CD4-positive, CD25-positive, alpha-beta regulatory T cell (primary cell): ENCODE measurements around the gene COL6A2. TPM values are rescaled to one million over a fixed set of nuclear protein-coding genes. Genes with fewer than 3 reads are reported as not detected.
"Not testable (repeated sequence)": the region's sequence is repeated elsewhere in the genome, so short reads cannot be mapped to it uniquely, and the experiment has no call there.

Experiments
- ATAC-seq, 2 donors: fragments of 150-1000 bp; cut with Tn5 transposase; one replicate each; pipeline ENCODE4 v1.10.0; 2021; ENCODE audit warnings: low read depth in 2 of 2, moderate number of reproducible peaks in 2 of 2, moderate library complexity in 1 of 2
- DNase-seq, 3 donors: peaks; one replicate each; pipeline versions ENCODE4 v3.0.0 to v3.0.0-alpha.2; 2012 to 2022; ENCODE audit warnings: mixed read lengths in 1 of 3
- H3K27ac ChIP-seq: one replicate; pipeline ENCODE4 v1.7.0; 2013; ENCODE audit warnings: mild to moderate bottlenecking, low read length; ENCODE audit not compliant: insufficient read depth, poor library complexity, severe bottlenecking
- H3K27me3 ChIP-seq: one replicate; pipeline ENCODE4 v1.7.0; 2013; ENCODE audit warnings: low read length; ENCODE audit not compliant: control insufficient read depth, insufficient read depth
- H3K36me3 ChIP-seq: one replicate; pipeline ENCODE4 v1.7.0; 2013; ENCODE audit warnings: mild to moderate bottlenecking, low read length, moderate library complexity; ENCODE audit not compliant: control insufficient read depth, insufficient read depth
- H3K4me1 ChIP-seq: 2 replicates; pipeline ENCODE4 v1.7.0; 2013; ENCODE audit warnings: mild to moderate bottlenecking, low read length; ENCODE audit not compliant: insufficient read depth, control insufficient read depth, poor library complexity, severe bottlenecking
- H3K4me3 ChIP-seq: one replicate; pipeline ENCODE4 v1.7.0; 2013; ENCODE audit warnings: low read depth, mild to moderate bottlenecking, low read length, moderate library complexity
- H3K9me3 ChIP-seq, 2 experiments: 1 replicate in 1 of 2; 2 replicates in 1 of 2; pipeline ENCODE4 v1.7.0; 2013; ENCODE audit warnings: low read length in 2 of 2, mild to moderate bottlenecking in 1 of 2, moderate library complexity in 1 of 2; ENCODE audit not compliant: control insufficient read depth in 2 of 2
- H3K27ac Mint-ChIP-seq, 3 donors: one replicate each; pipeline ENCODE4 v1.8.0; 2020 to 2022; ENCODE audit warnings: mild to moderate bottlenecking in 3 of 3, mixed read lengths in 3 of 3, moderate library complexity in 2 of 3
- H3K27me3 Mint-ChIP-seq: one replicate; pipeline ENCODE4 v1.8.0; 2022; ENCODE audit warnings: mild to moderate bottlenecking, mixed read lengths
- H3K36me3 Mint-ChIP-seq: one replicate; pipeline ENCODE4 v1.8.0; 2020; ENCODE audit warnings: mixed read lengths
- H3K4me1 Mint-ChIP-seq, 4 donors: one replicate each; pipeline ENCODE4 v1.8.0; 2020 to 2022; ENCODE audit warnings: mixed read lengths in 4 of 4, mild to moderate bottlenecking in 1 of 4
- H3K4me3 Mint-ChIP-seq, 4 donors: one replicate each; pipeline ENCODE4 v1.8.0; 2020 to 2022; ENCODE audit warnings: mild to moderate bottlenecking in 4 of 4, mixed read lengths in 4 of 4, moderate library complexity in 3 of 4
- H3K9me3 Mint-ChIP-seq, 7 donors: one replicate each; pipeline ENCODE4 v1.8.0; 2020 to 2022; ENCODE audit warnings: mixed read lengths in 7 of 7, mild to moderate bottlenecking in 3 of 7, moderate library complexity in 2 of 7
- polyA plus RNA-seq, 4 donors: library from polyadenylated mRNA; unstranded; fragments of 300-500 nt; fragmentation: Illumina TruSeq; gene quantifications; one replicate each; pipeline ENCODE4 v1.2.3, GENCODE V29; 2021
- total RNA-seq: library from RNA; stranded (reverse); gene quantifications from one replicate; pipeline ENCODE4 v1.2.3, GENCODE V29; 2022

COL6A2 gene
- total and polyA plus RNA-seq, 5 donors from 2014 or later, result 0.08 to 12.9 (median 1.3) TPM

DNA sequence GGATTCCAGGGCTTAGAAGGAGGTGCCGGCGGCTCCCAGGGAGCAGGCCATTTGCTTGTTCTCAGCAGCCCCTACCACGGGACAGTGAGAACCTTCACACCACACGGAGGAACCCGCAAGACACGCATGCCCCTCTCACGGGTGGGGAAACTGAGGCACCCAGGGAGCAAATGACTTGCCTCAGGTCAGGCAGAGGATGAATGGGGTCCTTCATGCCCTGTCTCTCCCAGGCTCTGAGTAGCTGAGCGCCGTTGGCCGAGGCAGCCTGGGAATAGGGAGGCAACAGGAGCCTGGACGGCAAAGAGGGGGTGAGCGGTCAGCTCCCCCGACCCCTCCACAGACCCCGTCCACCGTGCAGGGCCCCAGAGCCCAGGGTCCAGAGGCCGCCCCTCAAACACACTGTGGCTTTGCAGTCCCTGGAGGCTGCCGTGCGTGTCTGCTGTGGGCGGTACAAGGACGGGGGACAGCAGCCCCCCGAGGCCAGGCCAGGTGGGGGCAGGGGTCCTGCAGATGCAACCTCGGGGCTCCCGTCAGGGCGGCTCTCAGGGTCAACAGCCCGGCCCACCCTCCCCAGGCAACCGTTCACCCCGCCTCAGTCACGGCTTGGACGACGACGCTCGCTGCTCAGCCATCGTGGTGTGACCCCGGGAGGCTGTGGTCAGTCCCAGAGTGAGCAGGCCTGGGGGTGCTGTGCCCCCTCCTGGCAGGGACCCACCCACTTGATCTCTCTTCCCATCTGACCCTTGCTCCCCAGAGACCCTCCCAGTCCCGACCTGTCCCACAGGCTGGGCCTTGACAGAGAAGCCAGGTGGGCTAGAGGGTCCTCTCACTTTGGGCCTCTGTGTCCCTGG, 15.8 kb upstream of the COL6A2 start:
- Histone ChIP-seq H3K4me3 (no peak overlapping the region), H3K9me3 (peaks cover 3 to 4% of the 10 kb centered on the region in 2 experiments), H3K27ac (no peak overlapping the region), H3K27me3 (no peaks in the 10 kb centered on the region), H3K36me3 (no peaks in the 10 kb centered on the region), H3K4me1 (no peaks in the 10 kb centered on the region)
- Mint-ChIP-seq H3K4me3 (no peak overlapping the region), H3K9me3 (peaks cover 0 to 10% (median 1%) of the 10 kb centered on the region in 7 donors), H3K27me3 (no peaks in the 10 kb centered on the region), H3K4me1 (no peaks in the 10 kb centered on the region), H3K36me3 (no peaks in the 10 kb centered on the region), H3K27ac (no peak overlapping the region)
- ATAC-seq, result no peak
- no peak for DNase-seq

DNA sequence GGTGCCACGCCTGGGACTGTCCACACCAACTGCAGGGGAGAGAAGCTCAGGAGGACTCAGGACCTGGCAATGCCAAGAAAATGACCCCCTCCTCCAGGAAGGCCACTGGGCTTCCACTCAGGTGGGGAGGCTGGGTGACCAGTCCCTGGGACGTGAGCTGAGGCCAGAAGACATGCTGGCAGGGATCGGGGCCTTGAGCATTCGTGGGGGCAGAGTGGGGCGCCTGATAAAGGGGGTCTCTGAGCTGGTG, 15.3 kb upstream of the COL6A2 start:
- Histone ChIP-seq H3K36me3 (no peaks in the 10 kb centered on the region), H3K9me3 (peaks cover 3 to 6% of the 10 kb centered on the region in 2 experiments), H3K4me1 (no peaks in the 10 kb centered on the region), H3K4me3 (no peak overlapping the region), H3K27me3 (no peaks in the 10 kb centered on the region), H3K27ac (no peak overlapping the region)
- no peak for ATAC-seq
- Mint-ChIP-seq H3K36me3 (no peaks in the 10 kb centered on the region), H3K4me1 (no peaks in the 10 kb centered on the region), H3K9me3 (peaks cover 0 to 13% (median 2%) of the 10 kb centered on the region in 7 donors), H3K27ac (no peak overlapping the region), H3K27me3 (no peaks in the 10 kb centered on the region), H3K4me3 (no peak overlapping the region)
- DNase-seq, result no peak

DNA sequence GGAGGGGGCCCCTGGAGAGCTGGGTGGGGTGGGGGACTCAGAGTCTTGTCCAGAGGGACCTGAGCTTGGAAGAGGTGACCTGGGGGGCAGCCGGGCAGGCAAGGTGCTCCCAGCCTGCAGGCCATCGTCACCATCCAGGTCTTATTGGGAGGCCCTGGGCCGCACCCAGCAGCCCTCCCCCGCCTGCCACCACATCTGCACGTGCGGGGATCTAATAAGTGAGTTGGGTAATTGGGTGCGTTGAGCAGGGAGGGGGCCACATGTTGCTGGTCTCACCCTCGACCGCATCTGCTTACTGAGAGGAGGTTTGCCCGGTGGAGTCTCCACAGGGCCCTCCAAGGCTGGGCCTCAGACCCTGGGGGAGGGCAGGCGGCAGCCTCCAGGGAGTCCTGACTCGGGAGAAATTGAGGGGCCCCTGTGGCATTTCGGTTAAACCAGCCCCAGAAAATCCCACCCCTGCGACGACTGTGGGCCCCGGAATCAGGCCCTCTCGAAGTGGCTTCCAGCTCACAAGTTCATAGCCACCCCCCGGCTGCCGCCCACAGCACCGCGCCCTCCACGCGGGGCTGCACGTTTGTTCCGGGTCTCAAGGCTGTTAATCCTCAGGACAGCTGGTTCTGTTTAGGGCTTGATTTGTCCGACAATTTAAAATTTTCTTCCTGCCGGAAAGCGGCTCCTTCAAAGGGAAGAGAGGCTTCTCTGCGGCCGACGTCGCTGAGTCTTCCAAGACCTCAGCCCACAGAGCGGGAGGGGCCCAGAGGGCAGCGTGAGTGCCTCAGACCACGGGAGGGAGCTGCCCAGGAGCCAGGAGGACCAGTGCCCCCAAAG, 14.7 kb upstream of the COL6A2 start:
- Mint-ChIP-seq H3K27me3 (no peaks in the 10 kb centered on the region), H3K9me3 (peaks cover 0 to 16% (median 4%) of the 10 kb centered on the region in 7 donors), H3K27ac (no peak overlapping the region), H3K36me3 (no peaks in the 10 kb centered on the region), H3K4me1 (no peaks in the 10 kb centered on the region), H3K4me3 (no peak overlapping the region)
- H3K9me3 ChIP-seq, result peaks cover 7 to 8% of the 10 kb centered on the region in 2 experiments
- ATAC-seq (no peak), DNase-seq (no peak)
- H3K4me1 ChIP-seq, result no peaks in the 10 kb centered on the region
- H3K27me3 ChIP-seq, result no peaks in the 10 kb centered on the region
- no peak overlapping the region for H3K4me3 ChIP-seq
- no peak overlapping the region for H3K27ac ChIP-seq
- no peaks in the 10 kb centered on the region for H3K36me3 ChIP-seq

DNA sequence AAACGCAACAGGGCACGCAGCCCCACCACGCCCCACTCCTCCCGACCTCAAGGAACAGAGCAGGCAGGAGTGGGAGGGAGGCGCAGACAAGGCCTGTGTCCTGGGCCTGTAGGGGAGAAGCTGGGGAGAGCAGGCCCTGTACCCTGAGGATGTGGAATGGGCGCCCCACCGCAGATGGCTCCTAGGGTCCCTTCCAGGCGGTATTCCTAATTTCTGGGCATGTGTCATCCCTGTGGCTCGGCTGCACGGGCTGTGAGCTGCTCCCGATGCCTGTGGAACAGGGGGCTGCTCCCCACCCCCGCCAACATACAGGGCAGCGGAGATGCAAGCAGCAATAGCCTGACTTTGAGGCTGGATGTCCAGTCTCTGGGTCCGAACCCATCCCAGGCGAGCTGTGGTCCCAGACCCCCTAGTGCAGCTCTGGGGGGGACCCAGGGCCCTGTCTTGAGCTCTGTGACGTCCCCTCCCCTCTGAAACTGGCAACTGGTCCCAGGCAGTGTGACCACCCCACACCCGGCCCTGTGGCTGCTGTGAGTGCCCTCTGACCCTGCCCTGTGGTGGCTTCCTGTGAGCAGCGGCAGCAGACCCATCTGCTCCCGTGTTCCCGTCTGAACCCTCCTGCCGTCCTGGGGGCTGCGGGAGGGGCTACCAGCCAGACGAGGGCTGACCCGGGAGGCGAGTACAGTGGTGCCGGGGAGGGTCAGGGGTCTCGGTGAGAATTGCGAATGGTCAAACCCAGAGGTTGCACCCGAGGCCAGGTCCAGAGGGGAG, 13.9 kb upstream of the COL6A2 start:
- H3K9me3 ChIP-seq, result peaks cover 13 to 14% of the 10 kb centered on the region in 2 experiments
- no peaks in the 10 kb centered on the region for H3K27me3 ChIP-seq
- Mint-ChIP-seq H3K27me3 (no peaks in the 10 kb centered on the region), H3K9me3 (peaks cover 0 to 23% (median 4%) of the 10 kb centered on the region in 7 donors), H3K36me3 (no peaks in the 10 kb centered on the region), H3K4me3 (no peak overlapping the region), H3K4me1 (no peaks in the 10 kb centered on the region), H3K27ac (no peak overlapping the region)
- ATAC-seq, result no peak
- H3K4me3 ChIP-seq, result no peak overlapping the region
- H3K4me1 ChIP-seq, result no peaks in the 10 kb centered on the region
- H3K36me3 ChIP-seq, result no peaks in the 10 kb centered on the region
- no peak overlapping the region for H3K27ac ChIP-seq
- DNase-seq, result no peak

DNA sequence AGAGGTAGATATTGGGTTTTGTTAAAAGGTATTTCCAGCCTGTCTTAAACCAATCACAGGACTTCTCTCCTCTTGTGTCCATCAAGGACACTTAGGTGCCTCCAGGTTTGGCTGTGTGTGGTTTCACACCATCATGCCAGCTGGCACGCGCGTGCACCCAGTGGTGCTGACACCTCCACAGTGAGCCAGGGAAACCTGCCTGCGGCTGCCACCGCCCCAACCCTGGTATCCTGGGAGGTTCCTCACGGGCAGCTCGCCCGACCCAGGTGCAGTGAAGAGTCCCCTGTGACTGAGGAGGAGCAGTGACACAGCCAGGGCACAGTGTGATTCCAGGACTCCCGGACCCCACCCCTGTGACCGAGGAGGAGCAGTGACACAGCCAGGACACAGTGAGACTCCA, 13.2 kb upstream of the COL6A2 start:
- Mint-ChIP-seq H3K9me3 (peaks cover 0 to 25% (median 4%) of the 10 kb centered on the region in 7 donors), H3K27ac (no peak overlapping the region), H3K4me3 (no peak overlapping the region), H3K36me3 (no peaks in the 10 kb centered on the region), H3K27me3 (no peaks in the 10 kb centered on the region), H3K4me1 (no peaks in the 10 kb centered on the region)
- no peaks in the 10 kb centered on the region for H3K36me3 ChIP-seq
- H3K27me3 ChIP-seq, result no peaks in the 10 kb centered on the region
- H3K4me1 ChIP-seq, result no peaks in the 10 kb centered on the region
- H3K9me3 ChIP-seq, result peaks cover 14 to 17% of the 10 kb centered on the region in 2 experiments
- no peak for ATAC-seq
- DNase-seq, result no peak
- no peak overlapping the region for H3K27ac ChIP-seq
- no peak overlapping the region for H3K4me3 ChIP-seq

DNA sequence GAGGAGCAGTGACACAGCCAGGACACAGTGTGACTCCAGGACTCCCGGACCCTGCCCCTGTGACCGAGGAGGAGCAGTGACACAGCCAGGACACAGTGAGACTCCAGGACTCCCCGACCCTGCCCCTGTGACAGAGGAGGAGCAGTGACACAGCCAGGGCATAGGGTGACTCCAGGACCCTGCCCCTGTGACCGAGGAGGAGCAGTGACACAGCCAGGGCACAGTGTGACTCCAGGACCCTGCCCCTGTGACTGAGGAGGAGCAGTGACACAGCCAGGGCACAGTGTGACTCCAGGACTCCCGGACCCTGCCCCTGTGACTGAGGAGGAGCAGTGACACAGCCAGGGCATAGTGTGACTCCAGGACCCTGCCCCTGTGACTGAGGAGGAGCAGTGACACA, 12.7 kb upstream of the COL6A2 start:
- H3K27ac Mint-ChIP-seq, H3K27me3 ChIP-seq, H3K36me3 Mint-ChIP-seq, H3K27ac ChIP-seq, H3K4me3 ChIP-seq, H3K4me1 ChIP-seq, H3K4me3 Mint-ChIP-seq, H3K27me3 Mint-ChIP-seq, DNase-seq, H3K36me3 ChIP-seq, ATAC-seq, H3K4me1 Mint-ChIP-seq: not testable (repeated sequence)
- peaks cover 0 to 26% (median 6%) of the 10 kb centered on the region in 7 donors for H3K9me3 Mint-ChIP-seq
- peaks cover 14 to 17% of the 10 kb centered on the region in 2 experiments for H3K9me3 ChIP-seq

DNA sequence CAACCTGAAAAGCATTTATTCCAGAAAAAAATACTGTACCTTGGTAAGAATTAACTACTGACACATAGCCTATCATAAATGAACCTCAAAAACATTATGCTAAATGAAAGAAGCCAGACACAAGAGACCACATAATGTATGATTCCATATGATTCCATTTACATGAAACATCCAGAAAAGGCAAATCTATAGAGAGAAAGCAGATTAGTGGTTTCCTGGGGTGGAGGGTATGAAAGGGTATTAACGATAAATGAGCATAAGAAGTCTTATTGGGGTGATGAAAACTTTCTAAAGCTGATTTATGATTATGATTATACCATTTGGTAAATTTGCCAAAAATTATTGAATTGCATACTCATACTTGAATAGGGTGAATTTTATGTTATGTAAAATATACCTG, 10.3 kb upstream of the COL6A2 start:
- Histone ChIP-seq H3K27me3 (no peaks in the 10 kb centered on the region), H3K9me3 (peaks cover 14 to 17% of the 10 kb centered on the region in 2 experiments), H3K4me3 (no peak overlapping the region), H3K27ac (no peak overlapping the region), H3K4me1 (no peaks in the 10 kb centered on the region), H3K36me3 (no peaks in the 10 kb centered on the region)
- Mint-ChIP-seq H3K9me3 (peaks cover 0 to 30% (median 8%) of the 10 kb centered on the region in 7 donors), H3K36me3 (no peaks in the 10 kb centered on the region), H3K27me3 (no peaks in the 10 kb centered on the region), H3K27ac (no peak overlapping the region), H3K4me1 (no peaks in the 10 kb centered on the region), H3K4me3 (no peak overlapping the region)
- ATAC-seq (no peak), DNase-seq (no peak)
